ENCODE results near the gene SPATS2L.

The SPATS2L gene

GRCh38 chr2:200359552-200359951 is 53.1 kb downstream of the SPATS2L start (continued):
- TF ChIP-seq TSHZ1 (tag by site-specific recombination; IDR thresholded peaks at IDR 0.05; ENCODE audit: borderline replicate concordance), result no peak
- TF ChIP-seq ZBTB8A (tag by site-specific recombination; IDR thresholded peaks at IDR 0.05), result no peak
- TF ChIP-seq ZNF248 (tag by site-specific recombination; IDR thresholded peaks at IDR 0.05), result no peak
- no peak for TF ChIP-seq MEIS1 (CRISPR knock-in tag; IDR thresholded peaks at IDR 0.05; ENCODE audit: borderline replicate concordance)
- no peak for TF ChIP-seq ZNF585B (tag by site-specific recombination; IDR thresholded peaks at IDR 0.05)
- TF ChIP-seq PRDM2 (tag by site-specific recombination; IDR thresholded peaks at IDR 0.05; ENCODE audit: borderline replicate concordance), result no peak
- TF ChIP-seq ZNF791 (tag by site-specific recombination; IDR thresholded peaks at IDR 0.05), result no peak

GRCh38 chr2:200360364-200360763 is 53.9 kb downstream of the SPATS2L start:
- no peaks in the 10 kb centered on the region for H3K36me3 ChIP-seq (ENCODE audit: control insufficient read depth in 2 of 2, insufficient read depth in 1 of 2, low read length in 2 of 2)
- no peak overlapping the region for H3K27ac ChIP-seq (ENCODE audit: extremely low read depth, low read depth, low read length)
- no peak overlapping the region for H3K4me3 ChIP-seq (ENCODE audit: low read depth, low read length)
- no peaks in the 10 kb centered on the region for H3K9me3 ChIP-seq (ENCODE audit: control insufficient read depth, insufficient read depth, low read depth, low read length)
- ChIA-PET POLR2A (no interaction called here), CTCF (interaction anchor here (0.8 kb wide), 1 partner anchor 137 kb away, joined by 3 read pairs; no protein-coding TSS in a partner anchor)
- 0 out of 2 replicates have a peak, but pooled peaks cover 3% of the 10 kb centered on the region for H3K4me1 ChIP-seq (ENCODE audit: control insufficient read depth, insufficient read depth, low read length)
- TF ChIP-seq ZNF23 (tag by site-specific recombination; IDR thresholded peaks at IDR 0.05; ENCODE audit: borderline replicate concordance) (no peak), ZNF785 (tag by site-specific recombination; IDR thresholded peaks at IDR 0.05) (no peak), ZNF16 (tag by site-specific recombination; IDR thresholded peaks at IDR 0.05; ENCODE audit: low read depth) (no peak), ZBTB11 (tag by site-specific recombination; conservative IDR thresholded peaks at IDR 0.05; ENCODE audit: low read depth) (no peak), ZNF555 (tag by site-specific recombination; conservative IDR thresholded peaks at IDR 0.05) (no peak), ZNF18 (tag by site-specific recombination; IDR thresholded peaks at IDR 0.05) (no peak), ZNF488 (tag by site-specific recombination; IDR thresholded peaks at IDR 0.05) (no peak), ZNF335 (tag by site-specific recombination; conservative IDR thresholded peaks at IDR 0.05) (no peak), ZNF658 (tag by site-specific recombination; IDR thresholded peaks at IDR 0.05) (no peak), ZBTB17 (tag by site-specific recombination; IDR thresholded peaks at IDR 0.05) (no peak), ZNF423 (tag by site-specific recombination; IDR thresholded peaks at IDR 0.05) (no peak), ZNF639 (tag by site-specific recombination; IDR thresholded peaks at IDR 0.05) (no peak), ZNF2 (tag by site-specific recombination; IDR thresholded peaks at IDR 0.05) (no peak)

Measured in HEK293 (cell line).